Kidney (tissue), 14 donors: Measurements from ENCODE around the gene TADA3. TPM values are rescaled to one million over a fixed set of nuclear protein-coding genes. Genes with fewer than 3 reads are reported as not detected.

Source experiments
- DNase-seq, 5 donors: peaks; one replicate each; pipeline ENCODE4 v3.0.0-alpha.2; 2013 to 2020
- FAIRE-seq: peaks from 2 replicates; lab custom pipeline; 2012; peaks lifted over from hg19 to GRCh38; lab: Jason Lieb, UNC
- H3K27ac ChIP-seq, 2 donors: one replicate each; pipeline ENCODE4 v1.7.0; 2013; ENCODE audit warnings: low read depth in 2 of 2, low read length in 2 of 2, inconsistent platforms in 1 of 2
- H3K27me3 ChIP-seq: one replicate; pipeline ENCODE4 v1.7.1; 2013; ENCODE audit warnings: low read length, inconsistent platforms; ENCODE audit not compliant: control insufficient read depth, insufficient read depth
- H3K36me3 ChIP-seq, 3 donors: one replicate each; pipeline versions ENCODE4 v1.7.0 to v1.7.1; 2013; ENCODE audit warnings: low read length in 3 of 3, control low read depth in 1 of 3, inconsistent platforms in 1 of 3; ENCODE audit not compliant: insufficient read depth in 3 of 3, control insufficient read depth in 2 of 3
- H3K4me1 ChIP-seq, 3 donors: one replicate each; pipeline versions ENCODE4 v1.7.0 to v1.7.1; 2013; ENCODE audit warnings: low read length in 3 of 3, inconsistent platforms in 1 of 3, low read depth in 1 of 3; ENCODE audit not compliant: control insufficient read depth in 2 of 3, insufficient read depth in 2 of 3
- H3K4me3 ChIP-seq, 3 donors: one replicate each; pipeline versions ENCODE4 v1.7.0 to v1.8.1; 2013; ENCODE audit warnings: low read length in 3 of 3, control low read depth in 1 of 3, inconsistent platforms in 1 of 3
- H3K9ac ChIP-seq, 3 donors: one replicate each; pipeline versions ENCODE4 v1.7.0 to v1.7.1; 2013; ENCODE audit warnings: low read length in 3 of 3, control low read depth in 1 of 3, inconsistent platforms in 1 of 3
- H3K9me3 ChIP-seq, 3 donors: one replicate each; pipeline versions ENCODE4 v1.7.0 to v1.7.1; 2013; ENCODE audit warnings: low read length in 3 of 3, control low read depth in 1 of 3, inconsistent platforms in 1 of 3; ENCODE audit not compliant: control insufficient read depth in 2 of 3, insufficient read depth in 1 of 3
- intact Hi-C: fragments of 100-400 bp; cut with DNase I; formaldehyde crosslinking; loops from one replicate; pipeline ENCODE4 v1.11.1; 2022
- polyA plus RNA-seq: library from polyadenylated mRNA; stranded (reverse); fragments of 350-450 nt; fragmentation: Illumina TruSeq; extraction: RNeasy Lipid Tissue Mini Kit (QIAGEN cat#74804); gene quantifications from one replicate; pipeline ENCODE4 v1.2.3, GENCODE V29; 2014; ENCODE audit warnings: low read depth, low replicate concordance; ENCODE audit not compliant: insufficient read depth
- total RNA-seq: library from RNA; stranded (reverse); fragmentation: NEBNext Ultra II Directional; extraction: Animal tissue kit (Norgen Biotek cat#: 25700); gene quantifications from one replicate; pipeline ENCODE4 v1.2.1, GENCODE V29; 2021
- TF ChIP-seq, protein P1 (sequence below): IDR thresholded peaks from 3 replicates; pipeline ENCODE4 v1.5.1; 2012; ENCODE audit warnings: mild to moderate bottlenecking, moderate library complexity, borderline replicate concordance; ENCODE audit not compliant: insufficient read depth; ENCODE audit errors: extremely low read depth
- donor health status: control.
- donor health status: control.
- donor health status: control.
- donor health status: control.
- donor health status: control.
- donor health status: DM: yes; HTN: yes; CAD: no.
- donor health status: Normal renal cell carcinoma (clear cell type).

TADA3 gene
- total and polyA plus RNA-seq, 2 donors from 2014 or later: 58.4 to 65.1 TPM

- no peaks in the 10 kb centered on the region for H3K27me3 ChIP-seq
- H3K27ac ChIP-seq: peak within 1 kb of the TSS; percentile 91
- intact Hi-C loops: no loop called here
- H3K9me3 ChIP-seq: no peaks in the 10 kb centered on the region
- DNase-seq (peak; percentile 79 to 93 (median 89)), FAIRE-seq (no peak)
- H3K36me3 ChIP-seq: peaks cover 0 to 6% (median 2%) of the 10 kb centered on the region in 3 donors
- peak within 1 kb of the TSS; percentile 43 to 60 (median 50) for H3K4me3 ChIP-seq
- TF ChIP-seq, protein P1, sequence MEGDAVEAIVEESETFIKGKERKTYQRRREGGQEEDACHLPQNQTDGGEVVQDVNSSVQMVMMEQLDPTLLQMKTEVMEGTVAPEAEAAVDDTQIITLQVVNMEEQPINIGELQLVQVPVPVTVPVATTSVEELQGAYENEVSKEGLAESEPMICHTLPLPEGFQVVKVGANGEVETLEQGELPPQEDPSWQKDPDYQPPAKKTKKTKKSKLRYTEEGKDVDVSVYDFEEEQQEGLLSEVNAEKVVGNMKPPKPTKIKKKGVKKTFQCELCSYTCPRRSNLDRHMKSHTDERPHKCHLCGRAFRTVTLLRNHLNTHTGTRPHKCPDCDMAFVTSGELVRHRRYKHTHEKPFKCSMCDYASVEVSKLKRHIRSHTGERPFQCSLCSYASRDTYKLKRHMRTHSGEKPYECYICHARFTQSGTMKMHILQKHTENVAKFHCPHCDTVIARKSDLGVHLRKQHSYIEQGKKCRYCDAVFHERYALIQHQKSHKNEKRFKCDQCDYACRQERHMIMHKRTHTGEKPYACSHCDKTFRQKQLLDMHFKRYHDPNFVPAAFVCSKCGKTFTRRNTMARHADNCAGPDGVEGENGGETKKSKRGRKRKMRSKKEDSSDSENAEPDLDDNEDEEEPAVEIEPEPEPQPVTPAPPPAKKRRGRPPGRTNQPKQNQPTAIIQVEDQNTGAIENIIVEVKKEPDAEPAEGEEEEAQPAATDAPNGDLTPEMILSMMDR: no peak
- H3K9ac ChIP-seq: peak within 1 kb of the TSS; percentile 20 to 75 (median 31)
- H3K4me1 ChIP-seq: peaks cover 0 to 24% (median 0%) of the 10 kb centered on the region in 3 donors
These were observed 17.6 kb upstream of the TADA3 start, which contains the start of gene TTLL3 for GRCh38 chr3:9809615-9810432. TSS of gene TTLL3 (plus strand) at chr3:9810262. CDS start at chr3:9810662, 400 bp downstream.

DNA sequence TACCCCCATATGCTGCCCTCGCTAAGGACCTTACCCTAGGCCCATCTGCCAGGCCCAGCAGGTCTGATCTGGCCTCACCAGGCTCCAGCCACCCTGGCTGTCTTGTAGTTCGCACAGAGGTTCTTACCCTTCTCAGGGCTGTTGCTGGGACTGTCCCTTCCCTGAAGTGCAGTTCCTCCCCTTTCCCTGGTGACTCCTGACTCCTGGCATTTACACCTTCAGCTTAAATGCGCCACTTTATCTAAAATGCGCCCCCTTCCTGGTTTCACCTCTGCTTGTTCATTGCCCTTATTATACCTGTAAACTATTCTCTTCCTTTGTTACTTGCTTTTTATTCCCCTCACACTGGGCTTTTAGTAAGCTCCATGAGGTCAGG, 17.0 kb upstream of the TADA3 start:
- TF ChIP-seq, protein P1: no peak
- no peak for DNase-seq
- Histone ChIP-seq H3K4me1 (peaks cover 0 to 28% (median 6%) of the 10 kb centered on the region in 3 donors), H3K4me3 (peak overlapping the region; percentile 43 to 60 (median 50)), H3K36me3 (peaks cover 2 to 12% (median 3%) of the 10 kb centered on the region in 3 donors), H3K27me3 (no peaks in the 10 kb centered on the region), H3K27ac (peak overlapping the region; percentile 91), H3K9me3 (no peaks in the 10 kb centered on the region), H3K9ac (peak overlapping the region; percentile 10 to 75 (median 20))
- FAIRE-seq: no peak
- intact Hi-C loops: no loop called here

- H3K36me3 ChIP-seq: peaks cover 7 to 18% (median 10%) of the 10 kb centered on the region in 3 donors
These were observed 16.2 kb upstream of the TADA3 start for GRCh38 chr3:9808345-9809037.

More at GRCh38 chr3:9808345-9809037, 16.2 kb upstream of the TADA3 start:
- intact Hi-C loops: no loop called here
- Histone ChIP-seq H3K9me3 (no peaks in the 10 kb centered on the region), H3K4me1 (peaks cover 0 to 29% (median 6%) of the 10 kb centered on the region in 3 donors), H3K27ac (peak overlapping the region; percentile 91), H3K27me3 (no peaks in the 10 kb centered on the region), H3K9ac (no peak overlapping the region), H3K4me3 (no peak overlapping the region)
- TF ChIP-seq, protein P1: no peak
- FAIRE-seq (no peak), DNase-seq (peak in 1 of 5 donors; percentile 37)
